ENCODE measurements around the gene DMWD. TPM values are rescaled to one million over a fixed set of nuclear protein-coding genes. Genes with fewer than 3 reads are reported as not detected.

DMWD gene
- total and polyA plus RNA-seq, 2 of the 4 experiments (the other 2 are of a cell fraction): 9.7 to 28.5 TPM

DNA sequence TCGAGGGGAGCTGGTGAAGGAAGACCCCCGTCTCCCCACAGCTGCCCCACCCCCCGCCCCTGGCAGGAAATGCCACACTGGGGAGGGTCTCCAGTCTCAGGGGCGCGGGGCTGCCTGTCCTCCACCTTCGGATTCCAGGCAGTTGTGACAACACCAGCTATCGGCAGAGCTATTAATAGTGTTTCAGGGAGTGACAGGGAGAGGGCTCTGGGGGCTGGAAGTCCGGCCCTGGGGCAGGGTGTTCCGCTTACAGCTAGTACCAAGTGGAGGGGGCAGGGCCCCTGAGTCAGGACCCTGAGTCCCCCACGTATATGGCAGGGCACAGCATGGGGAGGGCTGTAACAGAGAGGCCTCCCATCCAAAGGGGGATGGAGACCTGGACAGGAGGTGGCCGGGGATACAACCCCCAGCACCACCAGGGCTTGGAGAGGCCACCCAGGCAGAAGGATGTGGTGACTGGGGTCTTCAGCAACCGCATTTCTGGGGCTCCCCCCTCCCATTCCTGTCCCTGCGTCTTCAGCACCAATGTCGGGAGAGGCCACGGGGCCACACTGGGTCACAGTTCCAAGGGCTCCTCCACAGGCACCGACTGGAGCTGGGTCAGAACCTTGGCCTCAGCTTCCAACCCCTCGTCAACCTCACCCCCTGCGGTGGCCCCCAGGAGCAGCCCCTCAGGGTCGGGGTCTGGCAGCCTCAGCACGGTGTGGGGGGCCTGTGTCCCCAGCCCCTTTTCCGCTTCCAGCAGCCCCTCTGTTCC lies 27.5 kb downstream of the DMWD start:
- H3K23ac ChIP-seq (ENCODE audit: low read depth, low read length): no peak overlapping the region
- peaks cover 22% of the 10 kb centered on the region for H3K4me1 ChIP-seq (ENCODE audit: control insufficient read depth, insufficient read depth, low read length)
- TF ChIP-seq CHD1 (IDR thresholded peaks at IDR 0.05; ENCODE audit: low read depth, low read length): no peak
- TF ChIP-seq FOS (IDR thresholded peaks at IDR 0.05; ENCODE audit: low read depth, low read length): no peak
- ChIA-PET POLR2A (ENCODE audit: unreplicated experiment) (no interaction called here), CTCF (no interaction called here)
- no peak overlapping the region for H3K4ac ChIP-seq (ENCODE audit: low read depth, low read length)
- H2AK5ac ChIP-seq (ENCODE audit: low read depth, low read length): no peak overlapping the region
- peaks cover 6% of the 10 kb centered on the region for H4K20me1 ChIP-seq (ENCODE audit: insufficient read depth, low read length)
- peaks cover 0 to 20% of the 10 kb centered on the region in 2 experiments; a peak in 1 of 4 replicates for H3K79me1 ChIP-seq (ENCODE audit: low read depth in 1 of 2, low read length in 2 of 2)
- dilution Hi-C loops (cut with HindIII; ENCODE audit: low sequenced_read_pairs, unreplicated experiment) (no loop called here), intact Hi-C loops (cut with micrococcal nuclease) (no loop called here), in situ Hi-C loops (cut with MboI; ENCODE audit: low sequenced_read_pairs) (no loop called here)
- BruUV-seq (replicated peaks): no TSS peak
- no peak overlapping the region for H2BK120ac ChIP-seq (ENCODE audit: low read depth, low read length)
- H3K4me2 ChIP-seq (ENCODE audit: low read depth, low read length): no peak overlapping the region
- H3K27ac ChIP-seq (ENCODE audit: insufficient read depth, low read length): no peak overlapping the region
- no peak overlapping the region for H2AFZ ChIP-seq (replicated peaks; ENCODE audit: low read length, poor library complexity)
- H3K9me3 ChIP-seq (ENCODE audit: control insufficient read depth, insufficient read depth, low read length): no peaks in the 10 kb centered on the region
- ATAC-seq (ENCODE audit: low read depth) (no peak), DNase-seq (no peak)
- no peak overlapping the region for H2BK20ac ChIP-seq (ENCODE audit: low read depth, low read length)
- 49% methylated on average over 10 of the region's 21 CpGs; no CpG with 5 or more reads in 1 of the 2 experiments for WGBS, 2 experiments (ENCODE audit: extremely low coverage in 2 of 2, insufficient read length in 1 of 2)
- H3K18ac ChIP-seq (ENCODE audit: low read depth, low read length): no peak overlapping the region
- H3K9me1 ChIP-seq (ENCODE audit: insufficient read depth, low read length): no peaks in the 10 kb centered on the region
- no peak overlapping the region for H2AK9ac ChIP-seq (replicated peaks; ENCODE audit: low read depth, low read length, poor library complexity)
- no peak overlapping the region for H2BK15ac ChIP-seq (ENCODE audit: low read depth, low read length)
- no peak overlapping the region for H3K56ac ChIP-seq (ENCODE audit: extremely low read depth, insufficient read depth, low read length)
- no peak overlapping the region for H3K4me3 ChIP-seq (ENCODE audit: insufficient read depth, low read depth, low read length)
- no peak overlapping the region for H4K5ac ChIP-seq (ENCODE audit: low read depth, low read length)
- no peaks in the 10 kb centered on the region for H3K27me3 ChIP-seq (ENCODE audit: control insufficient read depth, insufficient read depth, low read length)
- no peak overlapping the region for H3K14ac ChIP-seq (replicated peaks; ENCODE audit: low read depth, low read length)
- H3K36me3 ChIP-seq (ENCODE audit: control insufficient read depth, insufficient read depth, low read length): no peaks in the 10 kb centered on the region
- H4K91ac ChIP-seq (ENCODE audit: insufficient read depth, low read depth, low read length): no peak overlapping the region
- H2BK5ac ChIP-seq (ENCODE audit: low read depth, low read length, poor library complexity, severe bottlenecking): no peak overlapping the region
- H3K9ac ChIP-seq (ENCODE audit: low read depth, low read length): no peak overlapping the region
- no peak overlapping the region for H4K8ac ChIP-seq (ENCODE audit: low read depth in 2 of 2, low read length in 2 of 2)
